ENCODE results near the gene ADAMTSL5.

DNA sequence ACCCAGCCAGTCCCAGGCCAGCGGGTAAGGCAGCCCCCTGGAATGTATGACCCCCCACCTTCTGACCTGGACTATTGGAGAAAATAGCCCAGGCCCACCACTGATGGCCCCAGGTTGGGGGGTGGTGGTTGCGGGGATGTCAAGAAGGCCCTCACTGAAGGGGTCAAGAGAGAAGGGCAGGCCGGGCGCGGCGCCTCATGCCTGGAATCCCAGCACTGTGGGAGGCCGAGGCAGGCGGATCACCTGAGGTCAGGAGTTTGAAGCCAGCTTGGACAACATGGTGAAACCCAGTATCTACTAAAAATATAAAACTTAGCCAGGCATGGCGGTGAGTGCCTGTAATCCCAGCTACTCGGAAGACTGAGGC, 1.5 kb upstream of the ADAMTSL5 start:
- no peak for TF ChIP-seq CTCF (IDR thresholded peaks at IDR 0.05 in 2 of 3, conservative IDR thresholded peaks at IDR 0.05 in 1 of 3; ENCODE audit: insufficient read depth in 2 of 3, low read depth in 1 of 3, low read length in 3 of 3)
- TF ChIP-seq ZFP1 (CRISPR knock-in tag; IDR thresholded peaks at IDR 0.05), result no peak
- no peak for TF ChIP-seq ZBTB33 (CRISPR knock-in tag; IDR thresholded peaks at IDR 0.05)
- TF ChIP-seq SPI1 (IDR thresholded peaks at IDR 0.05; ENCODE audit: borderline replicate concordance, low read depth, low read length), result no peak
- no peak for TF ChIP-seq KAT2B (IDR thresholded peaks at IDR 0.05; ENCODE audit: low read depth, low read length)
- no peak for TF ChIP-seq ZBTB11 (CRISPR knock-in tag; IDR thresholded peaks at IDR 0.05)
- TF ChIP-seq ZSCAN29 (IDR thresholded peaks at IDR 0.05), result no peak
- TF ChIP-seq POLR2A (conservative IDR thresholded peaks at IDR 0.05), result no peak
- TF ChIP-seq PCBP2 (IDR thresholded peaks at IDR 0.05; ENCODE audit: low read depth, low read length, poor library complexity, severe bottlenecking), result no peak
- TF ChIP-seq, protein P1, sequence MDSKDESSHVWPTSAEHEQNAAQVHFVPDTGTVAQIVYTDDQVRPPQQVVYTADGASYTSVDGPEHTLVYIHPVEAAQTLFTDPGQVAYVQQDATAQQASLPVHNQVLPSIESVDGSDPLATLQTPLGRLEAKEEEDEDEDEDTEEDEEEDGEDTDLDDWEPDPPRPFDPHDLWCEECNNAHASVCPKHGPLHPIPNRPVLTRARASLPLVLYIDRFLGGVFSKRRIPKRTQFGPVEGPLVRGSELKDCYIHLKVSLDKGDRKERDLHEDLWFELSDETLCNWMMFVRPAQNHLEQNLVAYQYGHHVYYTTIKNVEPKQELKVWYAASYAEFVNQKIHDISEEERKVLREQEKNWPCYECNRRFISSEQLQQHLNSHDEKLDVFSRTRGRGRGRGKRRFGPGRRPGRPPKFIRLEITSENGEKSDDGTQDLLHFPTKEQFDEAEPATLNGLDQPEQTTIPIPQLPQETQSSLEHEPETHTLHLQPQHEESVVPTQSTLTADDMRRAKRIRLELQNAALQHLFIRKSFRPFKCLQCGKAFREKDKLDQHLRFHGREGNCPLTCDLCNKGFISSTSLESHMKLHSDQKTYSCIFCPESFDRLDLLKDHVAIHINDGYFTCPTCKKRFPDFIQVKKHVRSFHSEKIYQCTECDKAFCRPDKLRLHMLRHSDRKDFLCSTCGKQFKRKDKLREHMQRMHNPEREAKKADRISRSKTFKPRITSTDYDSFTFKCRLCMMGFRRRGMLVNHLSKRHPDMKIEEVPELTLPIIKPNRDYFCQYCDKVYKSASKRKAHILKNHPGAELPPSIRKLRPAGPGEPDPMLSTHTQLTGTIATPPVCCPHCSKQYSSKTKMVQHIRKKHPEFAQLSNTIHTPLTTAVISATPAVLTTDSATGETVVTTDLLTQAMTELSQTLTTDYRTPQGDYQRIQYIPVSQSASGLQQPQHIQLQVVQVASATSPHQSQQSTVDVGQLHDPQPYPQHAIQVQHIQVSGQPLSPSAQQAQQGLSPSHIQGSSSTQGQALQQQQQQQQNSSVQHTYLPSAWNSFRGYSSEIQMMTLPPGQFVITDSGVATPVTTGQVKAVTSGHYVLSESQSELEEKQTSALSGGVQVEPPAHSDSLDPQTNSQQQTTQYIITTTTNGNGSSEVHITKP (IDR thresholded peaks at IDR 0.05; ENCODE audit: partially characterized antibody), result no peak
- TF ChIP-seq CREB5 (CRISPR knock-in tag; IDR thresholded peaks at IDR 0.05), result no peak
- no peak for TF ChIP-seq JUNB (CRISPR knock-in tag; conservative IDR thresholded peaks at IDR 0.05)
- no peak for TF ChIP-seq POLR2AphosphoS5 (IDR thresholded peaks at IDR 0.05; ENCODE audit: control insufficient read depth, insufficient read depth, low read depth, low read length)
